Vagina (tissue), 2 donors: ENCODE results near the gene PER3. TPM values are rescaled to one million over a fixed set of nuclear protein-coding genes. Genes with fewer than 3 reads are reported as not detected.
A peak's percentile ranks its signal among the peaks of the same experiment; 100 is the strongest.

Experiments used
- DNase-seq, 2 donors: peaks; one replicate each; pipeline ENCODE4 v3.0.0-alpha.2; 2017; ENCODE audit errors: extremely low spot score in 2 of 2
- H3K27ac ChIP-seq: fragments of 200-600 bp; sonication (generic); one replicate; pipeline ENCODE4 v1.5.1; 2019
- H3K27me3 ChIP-seq: fragments of 200-600 bp; sonication (generic); one replicate; pipeline ENCODE4 v1.5.1; 2019
- H3K36me3 ChIP-seq, 2 donors: fragments of 200-600 bp; sonication (generic); one replicate each; pipeline ENCODE4 v1.5.1; 2017 to 2019
- H3K4me1 ChIP-seq: fragments of 200-600 bp; sonication (generic); one replicate; pipeline ENCODE4 v1.5.1; 2019
- H3K4me3 ChIP-seq, 2 donors: fragments of 200-600 bp; sonication (generic); 1 replicate in 1 of 2; 2 replicates in 1 of 2; pipeline ENCODE4 v1.5.1; 2016 to 2019
- H3K9me3 ChIP-seq: fragments of 200-600 bp; sonication (generic); one replicate; pipeline ENCODE4 v1.5.1; 2019
- CTCF ChIP-seq, 3 experiments: fragments of 450-650 bp in 2 of 3; fragments of 200-600 bp in 1 of 3; sonication (generic) in 1 of 3; IDR thresholded peaks; one replicate each; pipeline ENCODE4 v1.5.1; 2017 to 2019; ENCODE audit warnings: antibody characterized with exemption in 3 of 3, mild to moderate bottlenecking in 2 of 3, moderate library complexity in 2 of 3
- POLR2A ChIP-seq, 2 donors: fragments of 450-650 bp; IDR thresholded peaks; one replicate each; pipeline ENCODE4 v1.6.1; 2017; ENCODE audit warnings: antibody characterized with exemption in 2 of 2, mild to moderate bottlenecking in 2 of 2, moderate library complexity in 2 of 2
- POLR2AphosphoS5 ChIP-seq, 2 donors: sonication (generic); formaldehyde crosslinking; IDR thresholded peaks; one replicate each; pipeline ENCODE4 v1.9.0; 2017; ENCODE audit warnings: antibody characterized with exemption in 2 of 2, mild to moderate bottlenecking in 2 of 2, low read depth in 1 of 2; ENCODE audit not compliant: insufficient read depth in 1 of 2
- intact Hi-C: fragments of 100-400 bp; cut with DNase I; formaldehyde crosslinking; loops from one replicate; pipeline ENCODE4 v1.15.1; 2023
- total RNA-seq: library from RNA; depleted of rRNA; stranded (reverse); fragments of >200 nt; gene quantifications from one replicate; pipeline ENCODE4 v1.2.3, GENCODE V29; 2016

PER3 gene
- total RNA-seq, 1 donor from 2014 or later = 24.6 TPM

- intact Hi-C loops = no loop called here
- Histone ChIP-seq H3K4me3 (no peak overlapping the region), H3K27me3 (no peaks in the 10 kb centered on the region), H3K27ac (no peak overlapping the region), H3K9me3 (no peaks in the 10 kb centered on the region), H3K4me1 (peaks cover 11% of the 10 kb centered on the region), H3K36me3 (peaks cover 0 to 34% of the 10 kb centered on the region in 2 donors)
- no peak for DNase-seq
- TF ChIP-seq CTCF (IDR thresholded peaks at IDR 0.05) = no peak
- TF ChIP-seq POLR2A (IDR thresholded peaks at IDR 0.05) = no peak
- no peak for TF ChIP-seq POLR2AphosphoS5 (IDR thresholded peaks at IDR 0.05; ENCODE audit: insufficient read depth in 1 of 2, low read depth in 1 of 2)
Observed at GRCh38 chr1:7780976-7781375, 3.1 kb upstream of the PER3 start.

GRCh38 chr1:7781501-7781900 lies 2.6 kb upstream of the PER3 start:
- peaks cover 11% of the 10 kb centered on the region for H3K4me1 ChIP-seq
- TF ChIP-seq POLR2AphosphoS5 (IDR thresholded peaks at IDR 0.05; ENCODE audit: insufficient read depth in 1 of 2, low read depth in 1 of 2) (no peak), CTCF (IDR thresholded peaks at IDR 0.05) (no peak), POLR2A (IDR thresholded peaks at IDR 0.05) (no peak)
- intact Hi-C loops = no loop called here
- no peaks in the 10 kb centered on the region for H3K9me3 ChIP-seq
- no peaks in the 10 kb centered on the region for H3K27me3 ChIP-seq
- H3K27ac ChIP-seq = no peak overlapping the region
- DNase-seq = no peak
- peaks cover 0 to 34% of the 10 kb centered on the region in 2 donors for H3K36me3 ChIP-seq
- H3K4me3 ChIP-seq = no peak overlapping the region

- peaks cover 11% of the 10 kb centered on the region for H3K4me1 ChIP-seq
- DNase-seq = no peak
- no peak overlapping the region for H3K4me3 ChIP-seq
- no peaks in the 10 kb centered on the region for H3K27me3 ChIP-seq
- H3K9me3 ChIP-seq = no peaks in the 10 kb centered on the region
- peaks cover 0 to 36% of the 10 kb centered on the region in 2 donors for H3K36me3 ChIP-seq
- intact Hi-C loops = no loop called here
- no peak for TF ChIP-seq POLR2A (IDR thresholded peaks at IDR 0.05)
- TF ChIP-seq CTCF (IDR thresholded peaks at IDR 0.05) = no peak
- no peak for TF ChIP-seq POLR2AphosphoS5 (IDR thresholded peaks at IDR 0.05; ENCODE audit: insufficient read depth in 1 of 2, low read depth in 1 of 2)
- H3K27ac ChIP-seq = peak overlapping the region; percentile 96
Observed at GRCh38 chr1:7781923-7782495, 2.1 kb upstream of the PER3 start.

GRCh38 chr1:7783178-7783711 lies 846 bp upstream of the PER3 start:
- peaks cover 0 to 32% of the 10 kb centered on the region in 2 donors for H3K36me3 ChIP-seq

More at GRCh38 chr1:7783178-7783711, 846 bp upstream of the PER3 start:
- H3K4me3 ChIP-seq = peak overlapping the region; percentile 63 to 74
- H3K27me3 ChIP-seq = no peaks in the 10 kb centered on the region
- DNase-seq = peak in 1 of 2 donors; percentile 89
- H3K9me3 ChIP-seq = no peaks in the 10 kb centered on the region
- H3K4me1 ChIP-seq = peaks cover 11% of the 10 kb centered on the region
- TF ChIP-seq CTCF (IDR thresholded peaks at IDR 0.05) = no peak
- TF ChIP-seq POLR2A (IDR thresholded peaks at IDR 0.05) = no peak
- TF ChIP-seq POLR2AphosphoS5 (IDR thresholded peaks at IDR 0.05; ENCODE audit: insufficient read depth in 1 of 2, low read depth in 1 of 2) = peak in 1 of 2 donors; percentile 18
- intact Hi-C loops = no loop called here
- H3K27ac ChIP-seq = peak overlapping the region; percentile 96
